Hepatic stellate cell (primary cell): ENCODE results near the gene KRT14.
A peak's percentile ranks its signal among the peaks of the same experiment; 100 is the strongest.
"Not testable (repeated sequence)": the region's sequence is repeated elsewhere in the genome, so short reads cannot be mapped to it uniquely, and the experiment has no call there.

Experiments
- DNase-seq: peaks from one replicate; pipeline ENCODE4 v3.0.0; 2011; ENCODE audit warnings: low spot score

Gene KRT14

GRCh38 chr17:41547921-41548843, 38.5 kb downstream of the KRT14 start:
- peak; percentile 95 for DNase-seq

GRCh38 chr17:41547378-41547841, 39.3 kb downstream of the KRT14 start:
- no peak for DNase-seq

- no peak for DNase-seq
Observed at GRCh38 chr17:41546819-41547218, 39.9 kb downstream of the KRT14 start.

- DNase-seq: no peak
Observed at GRCh38 chr17:41545829-41546410, 40.8 kb downstream of the KRT14 start.

- DNase-seq: no peak
Observed at GRCh38 chr17:41544935-41545334, 41.8 kb downstream of the KRT14 start.

GRCh38 chr17:41544491-41544892, 42.2 kb downstream of the KRT14 start:
- DNase-seq: no peak

GRCh38 chr17:41542786-41543185, 43.9 kb downstream of the KRT14 start:
- not testable (repeated sequence) for DNase-seq

GRCh38 chr17:41542357-41542756, 44.3 kb downstream of the KRT14 start:
- no peak for DNase-seq

GRCh38 chr17:41540921-41541625, 45.6 kb downstream of the KRT14 start:
- no peak for DNase-seq

- DNase-seq: no peak
Observed at GRCh38 chr17:41539979-41540701, 46.6 kb downstream of the KRT14 start.

GRCh38 chr17:41539071-41539492, 47.6 kb downstream of the KRT14 start:
- no peak for DNase-seq

- peak; percentile 76 for DNase-seq
Observed at GRCh38 chr17:41538565-41538991, 48.1 kb downstream of the KRT14 start.

- DNase-seq: no peak
Observed at GRCh38 chr17:41537990-41538389, 48.7 kb downstream of the KRT14 start.

GRCh38 chr17:41537614-41537954, 49.1 kb downstream of the KRT14 start:
- DNase-seq: no peak

GRCh38 chr17:41536741-41537613, 49.7 kb downstream of the KRT14 start:
- DNase-seq: no peak

- DNase-seq: no peak
Observed at GRCh38 chr17:41535764-41536481, 50.8 kb downstream of the KRT14 start.

GRCh38 chr17:41534899-41535546, 51.7 kb downstream of the KRT14 start:
- no peak for DNase-seq

GRCh38 chr17:41533613-41534012, 53.1 kb downstream of the KRT14 start:
- DNase-seq: no peak

- no peak for DNase-seq
Observed at GRCh38 chr17:41532947-41533570, 53.6 kb downstream of the KRT14 start.
